Fibroblast of villous mesenchyme (primary cell): Measurements from ENCODE around the gene RRP12. TPM values are rescaled to one million over a fixed set of nuclear protein-coding genes. Genes with fewer than 3 reads are reported as not detected.

Experiments used
- DNase-seq: peaks from one replicate; pipeline ENCODE4 v3.0.0-alpha.2; 2010; ENCODE audit warnings: low read depth
- H3K4me3 ChIP-seq: 2 replicates; pipeline ENCODE4 v1.5.1; 2011; ENCODE audit warnings: low read depth, mild to moderate bottlenecking, low read length
- total RNA-seq: library from RNA; depleted of rRNA; stranded (reverse); fragments of >200 nt; gene quantifications from 2 replicates; pipeline ENCODE4 v1.2.3, GENCODE V29; 2012
- TF ChIP-seq, protein P1 (sequence below): IDR thresholded peaks from 2 replicates; pipeline ENCODE4 v1.5.1; 2012; ENCODE audit warnings: low read depth, mild to moderate bottlenecking, low read length; ENCODE audit not compliant: insufficient read depth

Gene RRP12, protein sequence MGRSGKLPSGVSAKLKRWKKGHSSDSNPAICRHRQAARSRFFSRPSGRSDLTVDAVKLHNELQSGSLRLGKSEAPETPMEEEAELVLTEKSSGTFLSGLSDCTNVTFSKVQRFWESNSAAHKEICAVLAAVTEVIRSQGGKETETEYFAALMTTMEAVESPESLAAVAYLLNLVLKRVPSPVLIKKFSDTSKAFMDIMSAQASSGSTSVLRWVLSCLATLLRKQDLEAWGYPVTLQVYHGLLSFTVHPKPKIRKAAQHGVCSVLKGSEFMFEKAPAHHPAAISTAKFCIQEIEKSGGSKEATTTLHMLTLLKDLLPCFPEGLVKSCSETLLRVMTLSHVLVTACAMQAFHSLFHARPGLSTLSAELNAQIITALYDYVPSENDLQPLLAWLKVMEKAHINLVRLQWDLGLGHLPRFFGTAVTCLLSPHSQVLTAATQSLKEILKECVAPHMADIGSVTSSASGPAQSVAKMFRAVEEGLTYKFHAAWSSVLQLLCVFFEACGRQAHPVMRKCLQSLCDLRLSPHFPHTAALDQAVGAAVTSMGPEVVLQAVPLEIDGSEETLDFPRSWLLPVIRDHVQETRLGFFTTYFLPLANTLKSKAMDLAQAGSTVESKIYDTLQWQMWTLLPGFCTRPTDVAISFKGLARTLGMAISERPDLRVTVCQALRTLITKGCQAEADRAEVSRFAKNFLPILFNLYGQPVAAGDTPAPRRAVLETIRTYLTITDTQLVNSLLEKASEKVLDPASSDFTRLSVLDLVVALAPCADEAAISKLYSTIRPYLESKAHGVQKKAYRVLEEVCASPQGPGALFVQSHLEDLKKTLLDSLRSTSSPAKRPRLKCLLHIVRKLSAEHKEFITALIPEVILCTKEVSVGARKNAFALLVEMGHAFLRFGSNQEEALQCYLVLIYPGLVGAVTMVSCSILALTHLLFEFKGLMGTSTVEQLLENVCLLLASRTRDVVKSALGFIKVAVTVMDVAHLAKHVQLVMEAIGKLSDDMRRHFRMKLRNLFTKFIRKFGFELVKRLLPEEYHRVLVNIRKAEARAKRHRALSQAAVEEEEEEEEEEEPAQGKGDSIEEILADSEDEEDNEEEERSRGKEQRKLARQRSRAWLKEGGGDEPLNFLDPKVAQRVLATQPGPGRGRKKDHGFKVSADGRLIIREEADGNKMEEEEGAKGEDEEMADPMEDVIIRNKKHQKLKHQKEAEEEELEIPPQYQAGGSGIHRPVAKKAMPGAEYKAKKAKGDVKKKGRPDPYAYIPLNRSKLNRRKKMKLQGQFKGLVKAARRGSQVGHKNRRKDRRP (N-terminal part only)
- total RNA-seq, result 23.2 and 25.5 TPM in 2 replicates

DNA sequence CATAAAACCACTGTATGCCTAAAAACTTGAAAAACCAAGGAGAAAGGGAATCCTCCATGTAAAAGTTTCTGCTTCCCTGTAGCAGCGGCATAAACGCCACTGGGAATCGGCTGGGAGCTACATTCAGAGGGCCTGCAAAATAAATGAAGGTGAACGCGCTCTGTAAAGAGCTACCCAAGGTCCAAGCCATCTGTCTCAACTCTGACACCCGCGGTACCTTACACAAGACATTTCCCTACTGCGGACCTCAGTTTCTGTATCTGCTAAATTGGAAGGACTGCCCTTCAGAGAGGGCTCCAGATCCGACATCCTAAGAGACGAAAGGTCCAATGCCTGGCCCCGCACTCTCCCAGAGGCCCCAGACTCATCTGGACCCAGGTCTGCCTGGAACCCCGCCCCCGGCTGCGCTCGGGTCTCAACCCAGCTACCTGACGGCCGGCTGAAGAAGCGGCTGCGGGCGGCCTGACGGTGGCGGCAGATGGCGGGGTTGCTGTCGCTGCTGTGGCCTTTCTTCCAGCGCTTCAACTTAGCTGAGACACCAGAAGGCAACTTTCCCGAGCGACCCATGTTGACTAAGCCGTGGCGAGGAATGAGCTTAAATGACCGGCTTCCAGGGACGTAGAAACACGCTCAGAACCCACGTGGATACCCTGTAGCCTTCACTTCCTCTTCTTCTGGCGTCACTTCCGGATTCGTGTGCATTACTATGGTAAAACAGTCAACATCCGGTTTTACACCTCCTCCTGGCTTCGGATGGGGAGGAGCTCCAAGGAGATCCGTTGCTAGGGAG is at the start of gene RRP12:
Gene RRP12, minus strand, starts transcription at position 676 of the 790 bp plus-strand sequence. Its CDS starts 109 bp downstream, at position 567.
- TF ChIP-seq, protein P1, sequence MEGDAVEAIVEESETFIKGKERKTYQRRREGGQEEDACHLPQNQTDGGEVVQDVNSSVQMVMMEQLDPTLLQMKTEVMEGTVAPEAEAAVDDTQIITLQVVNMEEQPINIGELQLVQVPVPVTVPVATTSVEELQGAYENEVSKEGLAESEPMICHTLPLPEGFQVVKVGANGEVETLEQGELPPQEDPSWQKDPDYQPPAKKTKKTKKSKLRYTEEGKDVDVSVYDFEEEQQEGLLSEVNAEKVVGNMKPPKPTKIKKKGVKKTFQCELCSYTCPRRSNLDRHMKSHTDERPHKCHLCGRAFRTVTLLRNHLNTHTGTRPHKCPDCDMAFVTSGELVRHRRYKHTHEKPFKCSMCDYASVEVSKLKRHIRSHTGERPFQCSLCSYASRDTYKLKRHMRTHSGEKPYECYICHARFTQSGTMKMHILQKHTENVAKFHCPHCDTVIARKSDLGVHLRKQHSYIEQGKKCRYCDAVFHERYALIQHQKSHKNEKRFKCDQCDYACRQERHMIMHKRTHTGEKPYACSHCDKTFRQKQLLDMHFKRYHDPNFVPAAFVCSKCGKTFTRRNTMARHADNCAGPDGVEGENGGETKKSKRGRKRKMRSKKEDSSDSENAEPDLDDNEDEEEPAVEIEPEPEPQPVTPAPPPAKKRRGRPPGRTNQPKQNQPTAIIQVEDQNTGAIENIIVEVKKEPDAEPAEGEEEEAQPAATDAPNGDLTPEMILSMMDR, result peak; percentile 3
- peak; percentile 99 for DNase-seq
- peak within 1 kb of the TSS; percentile 81 for H3K4me3 ChIP-seq

DNA sequence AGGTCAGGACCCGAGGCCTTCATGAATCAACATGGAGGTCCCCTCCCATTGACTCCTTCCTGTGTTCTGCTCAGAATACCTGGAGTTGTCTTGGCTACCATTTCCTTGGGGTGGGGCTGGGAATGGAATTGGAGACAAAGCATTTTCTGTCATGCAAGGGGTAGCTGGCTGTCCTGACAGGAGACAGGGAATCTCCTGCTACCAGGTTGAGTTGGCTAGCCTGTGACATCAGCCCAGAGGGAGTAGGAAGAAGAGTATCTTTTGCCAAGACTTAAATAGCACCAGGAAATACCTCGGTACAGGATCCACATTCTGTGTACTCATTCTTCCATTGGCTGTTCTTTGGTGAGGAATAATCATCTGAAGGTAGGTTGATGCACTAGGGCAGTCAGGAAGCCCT is 49.7 kb upstream of the RRP12 start:
- H3K4me3 ChIP-seq, result no peak overlapping the region
- TF ChIP-seq, protein P1, result no peak
- DNase-seq, result no peak

DNA sequence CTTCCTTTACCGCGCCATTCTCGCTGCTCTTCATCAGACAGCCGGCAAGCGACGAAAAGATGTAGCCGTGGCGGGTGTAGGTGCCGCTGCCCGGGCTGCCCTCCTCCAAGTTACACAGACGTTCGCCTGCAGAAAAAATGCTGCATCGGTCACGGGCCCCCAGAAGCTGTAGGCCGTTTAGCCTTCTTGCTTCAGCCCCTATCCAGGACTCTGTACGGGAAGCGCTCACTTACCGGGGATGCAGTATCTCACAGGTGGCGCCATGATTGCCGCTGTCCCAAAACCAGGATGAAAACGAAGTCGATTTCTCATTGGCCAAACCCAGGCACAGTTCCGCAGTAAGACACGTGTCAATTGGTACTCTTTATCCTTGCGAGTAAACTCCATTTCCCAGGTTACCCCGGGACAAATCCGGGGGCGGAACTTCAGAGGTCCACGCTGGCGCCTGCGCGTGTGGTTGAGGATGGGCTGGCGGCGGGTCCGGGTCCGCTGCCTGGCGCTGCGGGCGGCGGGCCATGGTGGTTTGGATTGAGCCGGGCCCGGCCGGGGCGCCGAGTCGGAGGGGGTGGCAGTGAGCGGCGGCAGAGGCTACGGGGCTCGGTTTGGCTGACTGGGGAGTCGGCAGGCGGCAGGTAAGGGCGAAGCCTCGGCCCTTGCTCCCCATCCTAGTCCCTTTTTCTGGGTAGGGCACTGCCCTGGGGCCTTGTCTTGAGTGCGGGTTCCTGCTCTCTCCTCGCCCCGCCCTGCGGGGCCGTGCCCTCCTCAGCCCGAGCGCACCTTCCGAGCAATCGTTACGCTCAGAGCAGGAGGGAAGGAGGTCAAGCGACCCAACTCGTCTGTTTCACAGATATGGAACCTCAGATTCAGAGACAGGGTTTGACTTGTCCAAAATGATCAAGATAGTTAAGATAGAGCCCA is 44.8 kb upstream of the RRP12 start, which contains the start of the genes EXOSC1 and ZDHHC16:
Gene EXOSC1, minus strand, starts transcription at position 285 of the 918 bp plus-strand sequence. Its CDS starts 21 bp downstream, at position 264.
Gene ZDHHC16, plus strand, starts transcription at position 454 of the 918 bp plus-strand sequence. CDS start 5,501 bp downstream, outside the sequence.
- peak within 1 kb of the TSS; percentile 99 for H3K4me3 ChIP-seq
- TF ChIP-seq, protein P1, result no peak
- DNase-seq, result peak; percentile 97

DNA sequence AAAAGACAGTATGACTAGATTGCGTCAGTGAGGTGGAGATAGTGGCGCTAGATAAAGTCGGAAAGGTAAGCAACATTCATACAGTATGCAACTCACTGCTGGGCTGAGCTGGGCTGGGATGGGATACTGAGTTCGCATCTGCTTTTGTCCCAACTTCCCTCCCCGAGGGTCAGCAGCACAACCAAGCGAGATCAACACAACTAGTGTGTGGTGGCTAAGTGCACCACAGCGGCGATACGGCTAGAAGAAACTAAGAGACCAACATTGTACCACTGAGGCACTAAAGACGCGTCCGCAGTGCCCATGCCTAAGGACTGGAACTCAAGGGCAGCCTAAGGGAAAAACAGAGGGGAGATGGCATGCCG is 44.2 kb upstream of the RRP12 start:
- no peak for DNase-seq
- peak overlapping the region; percentile 99 for H3K4me3 ChIP-seq
- TF ChIP-seq, protein P1, result no peak

DNA sequence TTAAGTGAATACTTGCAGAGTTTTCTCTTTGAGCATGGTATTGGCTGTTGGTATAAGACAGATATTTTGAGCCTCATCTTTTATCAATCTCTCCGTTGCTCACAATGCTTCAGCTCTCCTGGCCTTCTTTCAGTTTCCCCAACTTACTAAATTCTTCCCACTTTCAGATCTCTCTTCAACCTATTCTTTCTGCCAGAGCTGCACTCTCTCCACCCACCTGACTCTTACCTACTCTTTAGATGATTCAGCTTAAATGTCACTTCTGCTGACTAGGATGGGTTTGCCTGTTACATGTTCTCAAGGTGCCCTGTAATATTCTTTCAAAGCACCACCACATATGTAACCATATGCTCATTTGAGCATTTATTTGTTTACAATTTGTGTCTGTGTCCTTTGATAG is 43.1 kb upstream of the RRP12 start:
- no peak for DNase-seq
- no peak overlapping the region for H3K4me3 ChIP-seq
- TF ChIP-seq, protein P1, result no peak
